ENCODE measurements around the gene LRRC46. TPM values are rescaled to one million over a fixed set of nuclear protein-coding genes. Genes with fewer than 3 reads are reported as not detected.
A peak's percentile ranks its signal among the peaks of the same experiment; 100 is the strongest.

LRRC46 gene
- total RNA-seq, 1 donor, result not detected

GRCh38 chr17:47830396-47831002, 971 bp upstream of the LRRC46 start:
- no peak for DNase-seq (ENCODE audit: low read depth)
- TF ChIP-seq CTCF (IDR thresholded peaks at IDR 0.05; ENCODE audit: insufficient read depth, low read length), result no peak
- peak overlapping the region; percentile 79 for H3K4me3 ChIP-seq (ENCODE audit: low read depth, low read length)

- peak overlapping the region; percentile 79 for H3K4me3 ChIP-seq (ENCODE audit: low read depth, low read length)
- TF ChIP-seq CTCF (IDR thresholded peaks at IDR 0.05; ENCODE audit: insufficient read depth, low read length), result no peak
- no peak for DNase-seq (ENCODE audit: low read depth)
Measured at GRCh38 chr17:47831934-47832327, 461 bp downstream of the LRRC46 start.

- TF ChIP-seq CTCF (IDR thresholded peaks at IDR 0.05; ENCODE audit: insufficient read depth, low read length), result no peak
- DNase-seq (ENCODE audit: low read depth), result no peak
- H3K4me3 ChIP-seq (ENCODE audit: low read depth, low read length), result no peak overlapping the region
Measured at GRCh38 chr17:47834756-47835155, 3.3 kb downstream of the LRRC46 start.

- no peak for TF ChIP-seq CTCF (IDR thresholded peaks at IDR 0.05; ENCODE audit: insufficient read depth, low read length)
- DNase-seq (ENCODE audit: low read depth), result no peak
- no peak overlapping the region for H3K4me3 ChIP-seq (ENCODE audit: low read depth, low read length)
Measured at GRCh38 chr17:47836601-47837000, 5.1 kb downstream of the LRRC46 start.

- no peak for TF ChIP-seq CTCF (IDR thresholded peaks at IDR 0.05; ENCODE audit: insufficient read depth, low read length)
- DNase-seq (ENCODE audit: low read depth), result no peak
- no peak overlapping the region for H3K4me3 ChIP-seq (ENCODE audit: low read depth, low read length)
Measured at GRCh38 chr17:47837401-47838039, 6.0 kb downstream of the LRRC46 start.

GRCh38 chr17:47838636-47839035, 7.2 kb downstream of the LRRC46 start:
- TF ChIP-seq CTCF (IDR thresholded peaks at IDR 0.05; ENCODE audit: insufficient read depth, low read length), result no peak
- H3K4me3 ChIP-seq (ENCODE audit: low read depth, low read length), result no peak overlapping the region
- no peak for DNase-seq (ENCODE audit: low read depth)

Measured in fibroblast of the aortic adventitia (primary cell).